ENCODE results near the gene HSPA14.

DNA sequence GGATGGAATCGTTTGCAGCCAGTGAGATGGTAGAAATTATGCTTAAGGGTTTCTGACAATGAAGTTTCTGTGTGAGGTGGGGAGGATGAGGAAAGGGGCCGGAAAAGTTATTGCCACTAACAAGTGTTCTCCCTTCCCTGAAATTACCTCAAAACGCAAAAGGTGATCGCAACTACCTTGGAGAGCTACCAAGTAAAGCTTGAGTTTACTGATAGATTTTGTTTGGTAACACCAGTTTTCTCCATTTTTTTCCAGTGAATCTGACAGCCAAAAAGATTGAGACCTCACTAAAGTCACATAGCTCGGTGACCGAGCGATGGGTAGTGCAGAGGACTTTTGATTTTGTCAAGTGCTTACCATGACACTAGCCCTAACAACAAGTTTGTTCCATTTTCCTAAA lies 42.1 kb downstream of the HSPA14 start:
- TF ChIP-seq MAFK (IDR thresholded peaks at IDR 0.05; ENCODE audit: low read depth, low read length), result no peak
- no peak for TF ChIP-seq POLR2A (IDR thresholded peaks at IDR 0.05; ENCODE audit: low read depth, low read length)
- TF ChIP-seq, protein P1, sequence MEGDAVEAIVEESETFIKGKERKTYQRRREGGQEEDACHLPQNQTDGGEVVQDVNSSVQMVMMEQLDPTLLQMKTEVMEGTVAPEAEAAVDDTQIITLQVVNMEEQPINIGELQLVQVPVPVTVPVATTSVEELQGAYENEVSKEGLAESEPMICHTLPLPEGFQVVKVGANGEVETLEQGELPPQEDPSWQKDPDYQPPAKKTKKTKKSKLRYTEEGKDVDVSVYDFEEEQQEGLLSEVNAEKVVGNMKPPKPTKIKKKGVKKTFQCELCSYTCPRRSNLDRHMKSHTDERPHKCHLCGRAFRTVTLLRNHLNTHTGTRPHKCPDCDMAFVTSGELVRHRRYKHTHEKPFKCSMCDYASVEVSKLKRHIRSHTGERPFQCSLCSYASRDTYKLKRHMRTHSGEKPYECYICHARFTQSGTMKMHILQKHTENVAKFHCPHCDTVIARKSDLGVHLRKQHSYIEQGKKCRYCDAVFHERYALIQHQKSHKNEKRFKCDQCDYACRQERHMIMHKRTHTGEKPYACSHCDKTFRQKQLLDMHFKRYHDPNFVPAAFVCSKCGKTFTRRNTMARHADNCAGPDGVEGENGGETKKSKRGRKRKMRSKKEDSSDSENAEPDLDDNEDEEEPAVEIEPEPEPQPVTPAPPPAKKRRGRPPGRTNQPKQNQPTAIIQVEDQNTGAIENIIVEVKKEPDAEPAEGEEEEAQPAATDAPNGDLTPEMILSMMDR (conservative IDR thresholded peaks at IDR 0.05; ENCODE audit: low read depth, low read length), result no peak
- TF ChIP-seq RAD21 (IDR thresholded peaks at IDR 0.05; ENCODE audit: low read length), result no peak
- TF ChIP-seq, protein P2, sequence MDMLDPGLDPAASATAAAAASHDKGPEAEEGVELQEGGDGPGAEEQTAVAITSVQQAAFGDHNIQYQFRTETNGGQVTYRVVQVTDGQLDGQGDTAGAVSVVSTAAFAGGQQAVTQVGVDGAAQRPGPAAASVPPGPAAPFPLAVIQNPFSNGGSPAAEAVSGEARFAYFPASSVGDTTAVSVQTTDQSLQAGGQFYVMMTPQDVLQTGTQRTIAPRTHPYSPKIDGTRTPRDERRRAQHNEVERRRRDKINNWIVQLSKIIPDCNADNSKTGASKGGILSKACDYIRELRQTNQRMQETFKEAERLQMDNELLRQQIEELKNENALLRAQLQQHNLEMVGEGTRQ (IDR thresholded peaks at IDR 0.05; ENCODE audit: low read depth, low read length), result no peak
- TF ChIP-seq BHLHE40 (IDR thresholded peaks at IDR 0.05; ENCODE audit: low read depth, low read length), result no peak
- TF ChIP-seq CEBPB (IDR thresholded peaks at IDR 0.05; ENCODE audit: low read depth, low read length), result no peak
- TF ChIP-seq FOS (IDR thresholded peaks at IDR 0.05; ENCODE audit: low read depth, low read length), result no peak
- TF ChIP-seq, protein P3, sequence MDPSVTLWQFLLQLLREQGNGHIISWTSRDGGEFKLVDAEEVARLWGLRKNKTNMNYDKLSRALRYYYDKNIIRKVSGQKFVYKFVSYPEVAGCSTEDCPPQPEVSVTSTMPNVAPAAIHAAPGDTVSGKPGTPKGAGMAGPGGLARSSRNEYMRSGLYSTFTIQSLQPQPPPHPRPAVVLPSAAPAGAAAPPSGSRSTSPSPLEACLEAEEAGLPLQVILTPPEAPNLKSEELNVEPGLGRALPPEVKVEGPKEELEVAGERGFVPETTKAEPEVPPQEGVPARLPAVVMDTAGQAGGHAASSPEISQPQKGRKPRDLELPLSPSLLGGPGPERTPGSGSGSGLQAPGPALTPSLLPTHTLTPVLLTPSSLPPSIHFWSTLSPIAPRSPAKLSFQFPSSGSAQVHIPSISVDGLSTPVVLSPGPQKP (IDR thresholded peaks at IDR 0.05; ENCODE audit: borderline replicate concordance, low read depth, low read length), result no peak
- no peak for TF ChIP-seq MXI1 (IDR thresholded peaks at IDR 0.05; ENCODE audit: borderline replicate concordance, low read depth, low read length)
- TF ChIP-seq RFX5 (IDR thresholded peaks at IDR 0.05; ENCODE audit: low read depth, low read length), result no peak
- TF ChIP-seq CHD1 (IDR thresholded peaks at IDR 0.05; ENCODE audit: low read depth, low read length), result no peak
- no peak for TF ChIP-seq SMC3 (IDR thresholded peaks at IDR 0.05; ENCODE audit: low read depth, low read length)
